Neural cell (in vitro differentiated cells): Measurements from ENCODE around the gene PGF. TPM values are rescaled to one million over a fixed set of nuclear protein-coding genes. Genes with fewer than 3 reads are reported as not detected.

ENCODE experiments used
- H2AFZ ChIP-seq: fragments of 200-600, 300-800 bp; sonication (generic), shearing (Covaris generic); 2 replicates; pipeline ENCODE4 v1.6.0; 2014; ENCODE audit warnings: low read depth, mild to moderate bottlenecking, antibody characterized with exemption, low read length, moderate library complexity
- H3F3A ChIP-seq: fragments of 200-600 bp; shearing (Covaris generic); 2 replicates; pipeline ENCODE4 v1.6.1; 2016; ENCODE audit warnings: mild to moderate bottlenecking, moderate library complexity, mixed read lengths, antibody characterized with exemption, low read length; ENCODE audit not compliant: insufficient read depth, poor library complexity, severe bottlenecking
- H3K27ac ChIP-seq: fragments of 200-600, 300-800 bp; sonication (generic), shearing (Covaris generic); 2 replicates; pipeline ENCODE4 v1.5.1; 2014; ENCODE audit warnings: mild to moderate bottlenecking, low read length, moderate library complexity
- H3K27me3 ChIP-seq: fragments of 300-800, 200-600 bp; sonication (generic), shearing (Covaris generic); 2 replicates; pipeline ENCODE4 v1.6.0; 2014; ENCODE audit warnings: mild to moderate bottlenecking, low read depth, low read length, moderate library complexity; ENCODE audit not compliant: insufficient read depth
- H3K36me3 ChIP-seq: fragments of 300-800, 200-600 bp; sonication (generic), shearing (Covaris generic); 2 replicates; pipeline ENCODE4 v1.5.1; 2014; ENCODE audit warnings: mild to moderate bottlenecking, antibody characterized with exemption, low read length, moderate library complexity; ENCODE audit not compliant: insufficient read depth
- H3K4me2 ChIP-seq: fragments of 300-800, 200-600 bp; sonication (generic), shearing (Covaris generic); 2 replicates; pipeline ENCODE4 v1.6.0; 2014; ENCODE audit warnings: mild to moderate bottlenecking, low read length
- H3K4me3 ChIP-seq: fragments of 300-800, 200-600 bp; sonication (generic), shearing (Covaris generic); 2 replicates; pipeline ENCODE4 v1.5.1; 2014; ENCODE audit warnings: mild to moderate bottlenecking, low read length, moderate library complexity
- H3K79me2 ChIP-seq: fragments of 200-600 bp; shearing (Covaris generic); replicated peaks from 2 replicates; pipeline ENCODE4 v1.6.0; 2014; ENCODE audit warnings: mild to moderate bottlenecking, low read length, moderate library complexity; ENCODE audit not compliant: insufficient read depth
- H3K9ac ChIP-seq: fragments of 300-800, 200-600 bp; sonication (generic), shearing (Covaris generic); 2 replicates; pipeline ENCODE4 v1.6.1; 2016; ENCODE audit warnings: mild to moderate bottlenecking, low read length, mixed read lengths
- H3K9me2 ChIP-seq: fragments of 200-600 bp; shearing (Covaris generic); 2 replicates; pipeline ENCODE4 v1.6.1; 2016; ENCODE audit warnings: mild to moderate bottlenecking, low read length, mixed read lengths; ENCODE audit not compliant: insufficient read depth
- H3K9me3 ChIP-seq: fragments of 200-600, 300-800 bp; sonication (generic), shearing (Covaris generic); 2 replicates; pipeline ENCODE4 v1.6.1; 2016; ENCODE audit warnings: mild to moderate bottlenecking, mixed run types, low read length, moderate library complexity, mixed read lengths
- H4K20me1 ChIP-seq: fragments of 200-600 bp; shearing (Covaris generic); 2 replicates; pipeline ENCODE4 v1.6.1; 2016; ENCODE audit warnings: mild to moderate bottlenecking, mixed run types; ENCODE audit not compliant: insufficient read depth
- EP300 ChIP-seq: fragments of 450-650 bp; conservative IDR thresholded peaks from 2 replicates; pipeline ENCODE4 v1.6.1; 2014; ENCODE audit warnings: antibody characterized with exemption, mild to moderate bottlenecking, moderate library complexity; ENCODE audit not compliant: poor library complexity, severe bottlenecking
- EZH2 ChIP-seq: fragments of 200-600, 300-800 bp; shearing (Covaris generic), sonication (generic); IDR thresholded peaks from 2 replicates; pipeline ENCODE4 v1.6.1; 2014; ENCODE audit warnings: antibody characterized with exemption, low read length, borderline replicate concordance, mild to moderate bottlenecking; ENCODE audit not compliant: insufficient read depth, poor library complexity, severe bottlenecking
- MXI1 ChIP-seq: fragments of 450-650 bp; conservative IDR thresholded peaks from 2 replicates; pipeline ENCODE4 v1.6.1; 2014; ENCODE audit warnings: antibody characterized with exemption, mild to moderate bottlenecking; ENCODE audit not compliant: poor library complexity, severe bottlenecking
- POLR2AphosphoS5 ChIP-seq: IDR thresholded peaks from 2 replicates; pipeline ENCODE4 v1.6.1; 2012
- RAD21 ChIP-seq: fragments of 450-650 bp; conservative IDR thresholded peaks from 2 replicates; pipeline ENCODE4 v1.6.1; 2014; ENCODE audit warnings: antibody characterized with exemption, mild to moderate bottlenecking, moderate library complexity
- SMC3 ChIP-seq: fragments of 450-650 bp; conservative IDR thresholded peaks from 2 replicates; pipeline ENCODE4 v1.6.1; 2014; ENCODE audit warnings: antibody characterized with exemption, mild to moderate bottlenecking, moderate library complexity; ENCODE audit not compliant: poor library complexity
- TAF1 ChIP-seq: IDR thresholded peaks from 2 replicates; pipeline ENCODE4 v1.6.1; 2012; ENCODE audit warnings: low read depth
- polyA plus RNA-seq: library from polyadenylated mRNA; depleted of rRNA; stranded (reverse); fragments of >200 nt; gene quantifications from 2 replicates; pipeline ENCODE4 v1.2.3, GENCODE V29; 2014
- TF ChIP-seq, protein P1 (sequence below): fragments of 450-650 bp; IDR thresholded peaks from 2 replicates; pipeline ENCODE4 v1.5.1; 2014; ENCODE audit warnings: antibody characterized with exemption, mild to moderate bottlenecking, moderate library complexity; ENCODE audit not compliant: poor library complexity, severe bottlenecking
- TF ChIP-seq, protein P2 (sequence below): IDR thresholded peaks from 2 replicates; pipeline ENCODE4 v1.6.1; 2012; ENCODE audit warnings: borderline replicate concordance

The PGF gene
- polyA plus RNA-seq, 1 donor from 2014 or later = not detected

DNA sequence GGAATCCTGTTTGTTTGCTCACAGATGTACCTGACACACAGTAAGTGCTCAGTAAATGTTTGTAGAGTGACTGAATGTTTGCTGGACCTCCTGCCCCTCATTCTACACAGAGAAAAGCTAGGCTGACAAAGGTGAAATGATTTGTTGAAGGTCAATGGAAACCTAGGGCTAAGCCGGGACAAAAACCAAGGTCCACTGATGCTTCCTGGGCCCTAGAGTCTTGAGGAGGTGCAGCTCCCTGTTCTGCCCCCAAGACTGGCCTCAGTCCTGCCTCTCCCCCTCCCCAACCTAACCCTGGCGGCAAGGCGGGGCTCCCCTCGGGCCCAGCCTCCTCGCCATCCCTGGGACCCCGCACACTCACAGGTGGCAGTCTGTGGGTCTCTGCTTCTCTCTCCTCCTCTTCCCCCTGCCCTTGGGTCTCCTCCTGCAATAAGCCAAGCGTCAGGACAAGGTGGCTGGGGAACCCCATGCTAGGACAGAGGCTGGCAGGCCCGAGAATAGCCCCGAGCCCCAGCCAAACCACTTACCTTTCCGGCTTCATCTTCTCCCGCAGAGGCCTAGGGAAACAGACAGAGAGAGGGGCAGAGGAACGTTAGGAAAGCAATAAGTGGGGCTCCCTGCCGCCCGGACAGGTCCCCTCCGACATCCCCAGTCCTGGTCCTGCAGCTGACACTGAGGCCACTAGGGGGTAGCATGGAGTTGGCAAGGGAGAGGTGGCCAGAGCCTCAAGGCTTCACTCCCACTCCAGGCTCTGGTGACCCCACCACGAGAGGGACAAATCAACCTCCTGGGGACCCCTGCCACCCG lies 9.3 kb downstream of the PGF start:
- Histone ChIP-seq H3K27me3 (no peaks in the 10 kb centered on the region), H3K27ac (no peak overlapping the region), H3K9ac (no peak overlapping the region), H2AFZ (no peak overlapping the region), H3K4me3 (no peak overlapping the region), H3F3A (no peaks in the 10 kb centered on the region), H3K9me2 (no peaks in the 10 kb centered on the region), H3K79me2 (no peaks in the 10 kb centered on the region), H4K20me1 (no peaks in the 10 kb centered on the region), H3K9me3 (no peaks in the 10 kb centered on the region), H3K4me2 (no peak overlapping the region), H3K36me3 (no peaks in the 10 kb centered on the region)
- TF ChIP-seq, protein P1, sequence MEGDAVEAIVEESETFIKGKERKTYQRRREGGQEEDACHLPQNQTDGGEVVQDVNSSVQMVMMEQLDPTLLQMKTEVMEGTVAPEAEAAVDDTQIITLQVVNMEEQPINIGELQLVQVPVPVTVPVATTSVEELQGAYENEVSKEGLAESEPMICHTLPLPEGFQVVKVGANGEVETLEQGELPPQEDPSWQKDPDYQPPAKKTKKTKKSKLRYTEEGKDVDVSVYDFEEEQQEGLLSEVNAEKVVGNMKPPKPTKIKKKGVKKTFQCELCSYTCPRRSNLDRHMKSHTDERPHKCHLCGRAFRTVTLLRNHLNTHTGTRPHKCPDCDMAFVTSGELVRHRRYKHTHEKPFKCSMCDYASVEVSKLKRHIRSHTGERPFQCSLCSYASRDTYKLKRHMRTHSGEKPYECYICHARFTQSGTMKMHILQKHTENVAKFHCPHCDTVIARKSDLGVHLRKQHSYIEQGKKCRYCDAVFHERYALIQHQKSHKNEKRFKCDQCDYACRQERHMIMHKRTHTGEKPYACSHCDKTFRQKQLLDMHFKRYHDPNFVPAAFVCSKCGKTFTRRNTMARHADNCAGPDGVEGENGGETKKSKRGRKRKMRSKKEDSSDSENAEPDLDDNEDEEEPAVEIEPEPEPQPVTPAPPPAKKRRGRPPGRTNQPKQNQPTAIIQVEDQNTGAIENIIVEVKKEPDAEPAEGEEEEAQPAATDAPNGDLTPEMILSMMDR = peak; percentile 78
- TF ChIP-seq POLR2AphosphoS5 (no peak), SMC3 (peak; percentile 78), EP300 (no peak), TAF1 (no peak), RAD21 (peak; percentile 70)

DNA sequence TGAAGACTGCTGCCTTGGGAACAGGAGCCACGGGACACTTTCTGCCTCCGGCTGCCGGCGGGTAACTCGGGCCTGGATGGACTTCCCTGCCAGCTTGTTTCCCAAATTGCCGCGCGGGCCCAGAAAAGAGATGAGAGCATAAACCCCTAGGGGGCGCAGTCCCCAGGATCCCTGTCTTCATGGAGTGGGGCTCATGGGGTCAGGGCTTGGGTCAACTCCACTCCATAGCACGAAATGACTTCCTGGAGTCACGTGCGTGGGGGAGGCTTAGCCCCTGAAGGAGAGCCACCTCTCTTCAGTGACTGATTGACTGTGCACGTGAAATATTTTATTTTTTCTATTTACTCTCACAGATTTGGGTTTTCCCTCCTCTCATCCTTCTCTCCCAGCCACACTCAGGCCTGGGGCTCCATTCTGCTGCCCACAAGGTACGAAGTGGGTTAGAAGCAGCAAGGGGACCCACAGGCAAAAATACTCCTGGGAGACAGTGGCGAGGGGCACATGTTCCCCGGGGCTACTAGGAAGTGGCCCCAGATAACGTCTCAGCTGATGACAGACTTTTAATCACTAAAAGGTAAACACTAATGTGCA lies 10.0 kb downstream of the PGF start:
- TF ChIP-seq EZH2 = no peak
- TF ChIP-seq SMC3 = no peak
- Histone ChIP-seq H3K27ac (no peak overlapping the region), H3K9me2 (no peaks in the 10 kb centered on the region)

DNA sequence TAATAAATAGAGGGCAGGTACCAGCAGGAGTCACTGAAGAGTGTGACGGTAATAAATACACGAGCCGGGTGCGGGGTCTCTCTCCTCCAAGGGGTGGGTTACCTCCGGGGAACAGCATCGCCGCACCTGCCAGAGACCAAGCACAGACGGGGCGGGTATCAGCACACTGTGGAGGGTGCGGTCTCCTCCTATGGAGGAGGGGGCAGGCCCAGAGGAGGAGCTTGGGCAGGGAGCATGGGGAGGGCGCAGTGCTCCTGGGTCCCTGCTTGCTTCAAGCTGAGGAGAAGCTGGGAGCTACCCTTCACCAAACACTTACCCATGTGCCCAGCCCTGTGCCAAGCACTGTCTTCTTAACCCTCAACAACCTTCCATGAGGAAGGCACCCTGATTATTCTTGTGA lies 12.8 kb downstream of the PGF start:
- Histone ChIP-seq H3K9ac (no peak overlapping the region), H3K27me3 (no peaks in the 10 kb centered on the region), H3K79me2 (no peaks in the 10 kb centered on the region), H3K27ac (no peak overlapping the region), H2AFZ (no peak overlapping the region), H3K9me2 (no peaks in the 10 kb centered on the region), H3F3A (no peaks in the 10 kb centered on the region), H3K9me3 (no peaks in the 10 kb centered on the region), H4K20me1 (no peaks in the 10 kb centered on the region), H3K36me3 (no peaks in the 10 kb centered on the region), H3K4me3 (no peak overlapping the region), H3K4me2 (no peak overlapping the region)
- TF ChIP-seq, protein P2, sequence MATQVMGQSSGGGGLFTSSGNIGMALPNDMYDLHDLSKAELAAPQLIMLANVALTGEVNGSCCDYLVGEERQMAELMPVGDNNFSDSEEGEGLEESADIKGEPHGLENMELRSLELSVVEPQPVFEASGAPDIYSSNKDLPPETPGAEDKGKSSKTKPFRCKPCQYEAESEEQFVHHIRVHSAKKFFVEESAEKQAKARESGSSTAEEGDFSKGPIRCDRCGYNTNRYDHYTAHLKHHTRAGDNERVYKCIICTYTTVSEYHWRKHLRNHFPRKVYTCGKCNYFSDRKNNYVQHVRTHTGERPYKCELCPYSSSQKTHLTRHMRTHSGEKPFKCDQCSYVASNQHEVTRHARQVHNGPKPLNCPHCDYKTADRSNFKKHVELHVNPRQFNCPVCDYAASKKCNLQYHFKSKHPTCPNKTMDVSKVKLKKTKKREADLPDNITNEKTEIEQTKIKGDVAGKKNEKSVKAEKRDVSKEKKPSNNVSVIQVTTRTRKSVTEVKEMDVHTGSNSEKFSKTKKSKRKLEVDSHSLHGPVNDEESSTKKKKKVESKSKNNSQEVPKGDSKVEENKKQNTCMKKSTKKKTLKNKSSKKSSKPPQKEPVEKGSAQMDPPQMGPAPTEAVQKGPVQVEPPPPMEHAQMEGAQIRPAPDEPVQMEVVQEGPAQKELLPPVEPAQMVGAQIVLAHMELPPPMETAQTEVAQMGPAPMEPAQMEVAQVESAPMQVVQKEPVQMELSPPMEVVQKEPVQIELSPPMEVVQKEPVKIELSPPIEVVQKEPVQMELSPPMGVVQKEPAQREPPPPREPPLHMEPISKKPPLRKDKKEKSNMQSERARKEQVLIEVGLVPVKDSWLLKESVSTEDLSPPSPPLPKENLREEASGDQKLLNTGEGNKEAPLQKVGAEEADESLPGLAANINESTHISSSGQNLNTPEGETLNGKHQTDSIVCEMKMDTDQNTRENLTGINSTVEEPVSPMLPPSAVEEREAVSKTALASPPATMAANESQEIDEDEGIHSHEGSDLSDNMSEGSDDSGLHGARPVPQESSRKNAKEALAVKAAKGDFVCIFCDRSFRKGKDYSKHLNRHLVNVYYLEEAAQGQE = no peak
- TF ChIP-seq TAF1 (no peak), MXI1 (no peak), EP300 (no peak), RAD21 (no peak), SMC3 (no peak), POLR2AphosphoS5 (no peak), EZH2 (no peak)
- TF ChIP-seq, protein P1 = no peak

More for the DNA sequence above, 10.0 kb downstream of the PGF start:
- Histone ChIP-seq H3K79me2 (no peaks in the 10 kb centered on the region), H4K20me1 (no peaks in the 10 kb centered on the region), H3K36me3 (no peaks in the 10 kb centered on the region), H3K4me3 (no peak overlapping the region), H2AFZ (no peak overlapping the region), H3F3A (no peaks in the 10 kb centered on the region), H3K4me2 (no peak overlapping the region), H3K27me3 (no peaks in the 10 kb centered on the region), H3K9me3 (no peaks in the 10 kb centered on the region), H3K9ac (no peak overlapping the region)
